H1 (cell line): Measurements from ENCODE around the gene TEX35. TPM values are rescaled to one million over a fixed set of nuclear protein-coding genes. Genes with fewer than 3 reads are reported as not detected.

Source experiments
- CTCF ChIA-PET: fragments of 300-600 bp; sonication (Branson Sonifier 250); formaldehyde crosslinking; loops from one replicate; lab custom pipeline; 2021; ENCODE audit not compliant: partially characterized antibody; lab: Charles Lee
- POLR2A ChIA-PET: fragments of 300-600 bp; sonication (Branson Sonifier 250); formaldehyde crosslinking; loops from one replicate; lab custom pipeline; 2021; ENCODE audit warnings: inconsistent platforms; ENCODE audit not compliant: partially characterized antibody; lab: Charles Lee
- DNase-seq, 2 experiments: peaks; one replicate each; pipeline versions ENCODE4 v3.0.0 to v3.0.0-alpha.2; 2010 to 2022; ENCODE audit warnings: low spot score in 2 of 2, low read depth in 1 of 2, mixed read lengths in 1 of 2
- FAIRE-seq: peaks from 2 replicates; lab custom pipeline; 2011; peaks lifted over from hg19 to GRCh38; lab: Jason Lieb, UNC
- H2AFZ ChIP-seq: 2 replicates; pipeline ENCODE4 v1.8.1; 2012; ENCODE audit warnings: low read length, inconsistent platforms
- H2AK5ac ChIP-seq: 2 replicates; pipeline ENCODE4 v1.6.1; 2013; ENCODE audit warnings: low read depth, low read length
- H2BK120ac ChIP-seq: replicated peaks from 2 replicates; pipeline ENCODE3; 2013; ENCODE audit warnings: low read depth, low read length, inconsistent platforms
- H2BK12ac ChIP-seq: 2 replicates; pipeline ENCODE4 v1.6.1; 2013; ENCODE audit warnings: low read depth, low read length
- H2BK15ac ChIP-seq: 2 replicates; pipeline ENCODE4 v1.6.1; 2013; ENCODE audit warnings: low read length
- H2BK20ac ChIP-seq: 2 replicates; pipeline ENCODE4 v1.6.1; 2013; ENCODE audit warnings: low read length
- H2BK5ac ChIP-seq: 2 replicates; pipeline ENCODE4 v1.6.1; 2013; ENCODE audit warnings: low read depth, low read length
- H3K14ac ChIP-seq: 2 replicates; pipeline ENCODE4 v1.6.1; 2013; ENCODE audit warnings: inconsistent platforms; ENCODE audit not compliant: insufficient read length
- H3K18ac ChIP-seq: 2 replicates; pipeline ENCODE4 v1.6.1; 2013; ENCODE audit warnings: low read length; ENCODE audit errors: extremely low read depth
- H3K23ac ChIP-seq: 2 replicates; pipeline ENCODE4 v1.6.1; 2013; ENCODE audit warnings: inconsistent platforms; ENCODE audit not compliant: insufficient read length
- H3K23me2 ChIP-seq: 2 replicates; pipeline ENCODE4 v1.6.1; 2013; ENCODE audit warnings: low read depth, low read length
- H3K27ac ChIP-seq: 2 replicates; pipeline ENCODE4 v1.6.1; 2011; ENCODE audit warnings: low read depth, low read length, inconsistent platforms
- H3K27me3 ChIP-seq, 4 experiments: replicated peaks in 1 of 4; 1 replicate in 1 of 4; 2 replicates in 3 of 4; pipeline versions ENCODE4 v1.6.1 to v1.8.1; 2011 to 2013; ENCODE audit warnings: low read length in 3 of 4, mild to moderate bottlenecking in 3 of 4, inconsistent platforms in 2 of 4, mixed read lengths in 2 of 4, moderate library complexity in 1 of 4; ENCODE audit not compliant: control insufficient read depth in 3 of 4, insufficient read depth in 3 of 4; ENCODE audit errors: extremely low read depth in 1 of 4
- H3K36me3 ChIP-seq, 4 experiments: 2 replicates each; pipeline versions ENCODE4 v1.6.1 to v1.8.1; 2011 to 2013; ENCODE audit warnings: mild to moderate bottlenecking in 4 of 4, low read length in 3 of 4, moderate library complexity in 2 of 4, control low read depth in 1 of 4, inconsistent platforms in 1 of 4; ENCODE audit not compliant: insufficient read depth in 4 of 4, control insufficient read depth in 2 of 4
- H3K4ac ChIP-seq: replicated peaks from 2 replicates; pipeline ENCODE3; 2013; ENCODE audit warnings: low read length, low read depth, mixed read lengths, inconsistent platforms; ENCODE audit not compliant: insufficient read length
- H3K4me1 ChIP-seq, 4 experiments: replicated peaks in 1 of 4; 1 replicate in 1 of 4; 2 replicates in 3 of 4; pipeline versions ENCODE4 v1.6.1 to v1.8.1; 2011 to 2013; ENCODE audit warnings: low read length in 3 of 4, inconsistent platforms in 2 of 4, mixed read lengths in 1 of 4; ENCODE audit not compliant: insufficient read depth in 4 of 4, control insufficient read depth in 3 of 4
- H3K4me2 ChIP-seq, 2 experiments: 2 replicates each; pipeline versions ENCODE4 v1.6.1 to v1.8.1; 2011 to 2013; ENCODE audit warnings: low read depth in 2 of 2, low read length in 2 of 2, control low read depth in 1 of 2, inconsistent platforms in 1 of 2, mild to moderate bottlenecking in 1 of 2; ENCODE audit not compliant: insufficient read depth in 1 of 2
- H3K4me3 ChIP-seq, 4 experiments: fragments of 200-600, 300-600 bp in 1 of 4; sonication (generic), shearing (Covaris generic), sonication (Bioruptor Twin) in 1 of 4; 2 replicates each; pipeline versions ENCODE4 v1.5.1 to v1.8.1; 2011 to 2016; ENCODE audit warnings: low read length in 4 of 4, low read depth in 3 of 4, control low read depth in 2 of 4, inconsistent platforms in 2 of 4, mild to moderate bottlenecking in 2 of 4, mixed read lengths in 1 of 4, moderate library complexity in 1 of 4; ENCODE audit not compliant: insufficient read depth in 2 of 4; ENCODE audit errors: extremely low read depth in 1 of 4
- H3K56ac ChIP-seq: replicated peaks from 2 replicates; pipeline ENCODE3; 2013; ENCODE audit warnings: low read depth, mild to moderate bottlenecking, mixed read lengths, low read length, inconsistent platforms; ENCODE audit not compliant: insufficient read length
- H3K79me1 ChIP-seq: 2 replicates; pipeline ENCODE4 v1.6.1; 2013; ENCODE audit warnings: low read depth, low read length, control low read depth
- H3K79me2 ChIP-seq, 2 experiments: 2 replicates each; pipeline versions ENCODE4 v1.6.1 to v1.8.1; 2012 to 2013; ENCODE audit warnings: low read length in 2 of 2, mild to moderate bottlenecking in 2 of 2, inconsistent platforms in 1 of 2; ENCODE audit not compliant: insufficient read depth in 2 of 2, control insufficient read depth in 1 of 2
- H3K9ac ChIP-seq, 4 experiments: replicated peaks in 1 of 4; 1 replicate in 1 of 4; 2 replicates in 3 of 4; pipeline versions ENCODE4 v1.6.1 to v1.8.1; 2011 to 2013; ENCODE audit warnings: low read depth in 3 of 4, low read length in 3 of 4, control low read depth in 2 of 4, mild to moderate bottlenecking in 2 of 4, moderate library complexity in 2 of 4, inconsistent platforms in 1 of 4; ENCODE audit errors: extremely low read depth in 1 of 4
- H3K9me3 ChIP-seq, 2 experiments: 2 replicates each; pipeline versions ENCODE4 v1.6.1 to v1.8.1; 2012 to 2013; ENCODE audit warnings: mild to moderate bottlenecking in 2 of 2, moderate library complexity in 2 of 2, control low read depth in 1 of 2, inconsistent platforms in 1 of 2, low read depth in 1 of 2, low read length in 1 of 2, mixed read lengths in 1 of 2; ENCODE audit not compliant: insufficient read depth in 2 of 2
- H4K20me1 ChIP-seq, 2 experiments: replicated peaks in 1 of 2; 2 replicates each; pipeline versions ENCODE3 to v1.8.1; 2011 to 2013; ENCODE audit warnings: inconsistent platforms in 2 of 2, low read length in 2 of 2, mild to moderate bottlenecking in 1 of 2; ENCODE audit not compliant: insufficient read depth in 2 of 2, control insufficient read depth in 1 of 2
- H4K5ac ChIP-seq: 2 replicates; pipeline ENCODE4 v1.6.1; 2013; ENCODE audit warnings: low read length, low read depth, mixed read lengths, inconsistent platforms; ENCODE audit not compliant: insufficient read length
- H4K8ac ChIP-seq: 2 replicates; pipeline ENCODE4 v1.8.0; 2013; ENCODE audit warnings: mild to moderate bottlenecking, moderate library complexity, low read length, inconsistent platforms; ENCODE audit not compliant: insufficient read depth; ENCODE audit errors: extremely low read depth
- H4K91ac ChIP-seq: replicated peaks from 2 replicates; pipeline ENCODE3; 2013; ENCODE audit warnings: low read length, mixed read lengths, inconsistent platforms; ENCODE audit not compliant: insufficient read length
- BCL11A ChIP-seq, 2 experiments: IDR thresholded peaks; one replicate each; pipeline ENCODE4 v1.6.1; 2011; ENCODE audit warnings: low read depth in 2 of 2, low read length in 2 of 2, mild to moderate bottlenecking in 2 of 2
- EP300 ChIP-seq, 2 experiments: IDR thresholded peaks; 1 replicate in 1 of 2; 2 replicates in 1 of 2; pipeline ENCODE4 v1.6.1; 2011 to 2012; ENCODE audit warnings: low read depth in 2 of 2, low read length in 2 of 2, mild to moderate bottlenecking in 2 of 2, borderline replicate concordance in 1 of 2, inconsistent platforms in 1 of 2, moderate library complexity in 1 of 2
- EZH2 ChIP-seq: fragments of 200-600 bp; sonication (generic); IDR thresholded peaks from 2 replicates; pipeline ENCODE4 v1.7.1; 2012; ENCODE audit warnings: low read depth, mild to moderate bottlenecking, moderate library complexity, low read length, inconsistent platforms; ENCODE audit not compliant: severe bottlenecking
- JUN ChIP-seq: IDR thresholded peaks from 2 replicates; pipeline ENCODE4 v1.6.1; 2011; ENCODE audit warnings: low read depth, mild to moderate bottlenecking, improper control_type of control experiment, low read length
- NANOG ChIP-seq: IDR thresholded peaks from 2 replicates; pipeline ENCODE4 v1.6.1; 2011; ENCODE audit warnings: low read length, low read depth, mild to moderate bottlenecking, inconsistent platforms; ENCODE audit not compliant: insufficient read depth, poor library complexity, severe bottlenecking
- POU5F1 ChIP-seq: IDR thresholded peaks from 2 replicates; pipeline ENCODE4 v1.6.1; 2011; ENCODE audit warnings: low read depth, mild to moderate bottlenecking, low read length, moderate library complexity
- RXRA ChIP-seq: IDR thresholded peaks from 2 replicates; pipeline ENCODE4 v1.6.1; 2011; ENCODE audit warnings: low read depth, mild to moderate bottlenecking, low read length, moderate library complexity; ENCODE audit not compliant: insufficient read depth
- SP4 ChIP-seq: IDR thresholded peaks from 2 replicates; pipeline ENCODE4 v1.6.1; 2012; ENCODE audit warnings: low read length, inconsistent platforms
- WGBS, 2 experiments: shearing (Covaris generic) in 1 of 2; methylation state at CpG; one replicate each; pipeline versions ENCODE4 v1.1.6 to v1.1.7; 2013 to 2015; ENCODE audit warnings: low lambda C conversion rate in 2 of 2, mixed read lengths in 2 of 2, inconsistent platforms in 1 of 2, low coverage in 1 of 2, missing lambda C conversion rate in 1 of 2; ENCODE audit not compliant: insufficient replicate concordance in 2 of 2, insufficient coverage in 1 of 2, insufficient read length in 1 of 2; ENCODE audit errors: extremely low coverage in 1 of 2, missing lambda C conversion rate in 1 of 2; 5-methylcytosine and 5-hydroxymethylcytosine counted together
- polyA plus RNA-seq, 7 experiments: library from polyadenylated mRNA; depleted of rRNA in 3 of 7; stranded (reverse) in 5 of 7; unstranded in 2 of 7; fragments of >200 nt in 5 of 7; fragments of 200-250 nt in 2 of 7; gene quantifications; 1 replicate in 5 of 7; 2 replicates in 1 of 7; 4 replicates in 1 of 7; pipeline versions ENCODE4 v1.2.1 to v1.2.3, GENCODE V29; 2011 to 2013; ENCODE audit warnings: missing spikeins in 2 of 7, mixed read lengths in 2 of 7
- total RNA-seq: library from RNA; stranded (reverse); fragmentation: NEBNext Ultra II Directional; extraction: Animal tissue kit (Norgen Biotek cat#: 25700); gene quantifications from 2 replicates; pipeline ENCODE4 v1.2.1, GENCODE V29; 2021
- TF ChIP-seq, protein P1 (sequence below): IDR thresholded peaks from 2 replicates; pipeline ENCODE4 v1.6.1; 2011; ENCODE audit warnings: low read depth, mild to moderate bottlenecking, low read length; ENCODE audit not compliant: insufficient read depth
- TF ChIP-seq, protein P2 (sequence below): IDR thresholded peaks from 2 replicates; pipeline ENCODE4 v1.6.1; 2012; ENCODE audit warnings: inconsistent platforms

Gene TEX35
- total and polyA plus RNA-seq, 2 of the 8 experiments (the other 6 are each of a cell fraction or from before 2014, with no cell fraction given), result 0.03 TPM; not detected in 1

DNA sequence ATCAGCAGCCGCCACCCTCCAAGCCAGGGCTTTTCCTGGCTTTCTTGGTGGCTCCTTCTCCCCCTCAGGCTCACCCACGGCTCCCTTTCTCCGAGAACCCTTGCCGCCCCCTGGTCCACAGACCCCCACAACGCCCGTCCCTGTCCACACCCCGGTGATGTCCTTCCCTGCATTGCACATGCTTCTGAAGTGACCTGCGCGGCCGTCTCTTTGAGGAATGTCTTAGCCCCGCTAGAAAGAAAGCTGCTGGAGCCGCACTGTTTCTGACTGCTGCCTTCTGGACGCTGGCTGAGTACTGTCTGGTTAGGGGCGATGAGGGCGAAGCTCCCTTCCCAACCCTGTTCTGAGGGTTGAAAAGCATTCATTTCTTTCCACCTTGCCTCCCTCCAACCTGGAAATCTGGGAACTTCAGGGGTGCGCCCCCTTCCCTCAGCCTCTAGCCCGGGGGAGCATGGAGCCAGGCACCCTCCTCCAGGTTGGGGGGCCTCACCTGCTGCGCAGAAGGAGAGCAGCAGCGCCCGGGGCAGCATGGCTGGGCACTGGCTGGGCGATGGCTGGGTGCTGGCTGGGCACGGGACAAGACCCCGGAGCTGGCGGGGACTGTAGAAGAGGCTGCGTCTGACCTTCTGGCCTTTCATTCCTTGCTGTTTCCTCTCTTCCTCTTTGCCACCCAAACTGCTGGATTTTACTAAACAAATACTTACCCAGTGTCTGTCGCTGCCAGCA lies 16.3 kb upstream of the TEX35 start, which contains the start of gene CLEC20A:
TSS of gene CLEC20A (minus strand) at position 555 of the 726 bp plus-strand sequence. CDS start at position 530, 25 bp downstream.
- Histone ChIP-seq H3K14ac (no peak within 1 kb of the TSS), H3K4ac (no peak within 1 kb of the TSS), H3K79me1 (no peaks in the 10 kb centered on the region), H3K9ac (no peak within 1 kb of the TSS), H3K56ac (no peak within 1 kb of the TSS), H3K79me2 (no peaks in the 10 kb centered on the region), H2BK12ac (no peak within 1 kb of the TSS), H4K20me1 (no peaks in the 10 kb centered on the region), H2AFZ (no peak within 1 kb of the TSS; the same call in 1 of the 2 replicates), H3K27me3 (no peaks in the 10 kb centered on the region), H3K4me3 (no peak within 1 kb of the TSS), H2BK15ac (no peak within 1 kb of the TSS), H3K27ac (no peak within 1 kb of the TSS), H3K9me3 (no peaks in the 10 kb centered on the region), H3K36me3 (no peaks in the 10 kb centered on the region), H3K23ac (no peak within 1 kb of the TSS), H4K8ac (no peak within 1 kb of the TSS; the same call in 1 of the 2 replicates), H2AK5ac (no peak within 1 kb of the TSS), H3K4me1 (no peaks in the 10 kb centered on the region; a peak in 1 of 7 replicates), H2BK20ac (no peak within 1 kb of the TSS), H2BK120ac (no peak within 1 kb of the TSS)
- DNase-seq (peak in 1 of 2 experiments; percentile 38), FAIRE-seq (no peak)
- POLR2A ChIA-PET, result no interaction called here
- CTCF ChIA-PET, result interaction anchor here (0.7 to 2.1 kb wide), 2 partner anchors 186 to 197 kb away, joined by 3 to 6 read pairs; no protein-coding TSS in a partner anchor
- TF ChIP-seq EZH2 (no peak), POU5F1 (no peak), SP4 (no peak), JUN (no peak), BCL11A (IDR thresholded peaks at IDR 0.05; ENCODE audit: low read depth in 2 of 2, low read length in 2 of 2) (no peak), RXRA (no peak), NANOG (no peak), EP300 (IDR thresholded peaks at IDR 0.05; ENCODE audit: borderline replicate concordance in 1 of 2, low read depth in 2 of 2, low read length in 2 of 2) (no peak)
- TF ChIP-seq, protein P1, sequence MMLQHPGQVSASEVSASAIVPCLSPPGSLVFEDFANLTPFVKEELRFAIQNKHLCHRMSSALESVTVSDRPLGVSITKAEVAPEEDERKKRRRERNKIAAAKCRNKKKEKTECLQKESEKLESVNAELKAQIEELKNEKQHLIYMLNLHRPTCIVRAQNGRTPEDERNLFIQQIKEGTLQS, result no peak
- TF ChIP-seq, protein P2, sequence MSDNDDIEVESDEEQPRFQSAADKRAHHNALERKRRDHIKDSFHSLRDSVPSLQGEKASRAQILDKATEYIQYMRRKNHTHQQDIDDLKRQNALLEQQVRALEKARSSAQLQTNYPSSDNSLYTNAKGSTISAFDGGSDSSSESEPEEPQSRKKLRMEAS, result no peak
- TF ChIP-seq, all 59 proteins: peak for 0
- H4K91ac ChIP-seq, result no peak within 1 kb of the TSS
- 95% methylated on average over 24 of the region's 26 CpGs; no CpG with 5 or more reads in 1 of the 2 experiments for WGBS, 2 experiments
- no peak within 1 kb of the TSS for H3K4me2 ChIP-seq
- H3K18ac ChIP-seq, result no peak within 1 kb of the TSS
- H4K5ac ChIP-seq, result no peak within 1 kb of the TSS
- no peaks in the 10 kb centered on the region; the same call in 1 of the 2 replicates for H3K23me2 ChIP-seq
- no peak within 1 kb of the TSS for H2BK5ac ChIP-seq
